Inflammatory macrophage (primary cell): ENCODE results near the gene TEX55.
"Not testable (repeated sequence)": the region's sequence is repeated elsewhere in the genome, so short reads cannot be mapped to it uniquely, and the experiment has no call there.

Experiments used
- DNase-seq, 2 donors: peaks; one replicate each; pipeline ENCODE4 v3.0.0-alpha.2; 2020 to 2022

Gene TEX55

GRCh38 chr3:119160815-119161214 lies 14.8 kb downstream of the TEX55 start:
- no peak for DNase-seq

DNA sequence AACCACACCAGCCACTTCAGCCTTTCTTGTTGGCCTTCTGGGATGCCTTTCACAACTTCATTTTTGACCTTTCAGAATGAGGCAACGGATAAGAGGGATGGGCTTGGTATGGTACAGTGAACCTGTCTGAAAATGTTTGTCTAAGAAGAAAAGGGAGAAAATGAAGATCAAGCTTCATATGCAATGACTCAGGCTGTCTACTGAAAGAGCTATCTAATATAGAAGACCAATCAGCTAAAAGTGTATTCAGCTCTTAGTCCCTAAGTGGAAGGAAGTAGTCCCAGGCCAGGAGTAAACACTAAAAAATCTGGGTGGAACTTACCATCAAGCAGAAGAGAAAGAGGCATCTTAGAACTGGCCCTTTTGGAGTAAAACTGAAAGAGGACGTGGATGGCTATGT lies 15.3 kb downstream of the TEX55 start:
- no peak for DNase-seq

GRCh38 chr3:119164745-119165144 lies 18.8 kb downstream of the TEX55 start:
- DNase-seq: not testable (repeated sequence)

DNA sequence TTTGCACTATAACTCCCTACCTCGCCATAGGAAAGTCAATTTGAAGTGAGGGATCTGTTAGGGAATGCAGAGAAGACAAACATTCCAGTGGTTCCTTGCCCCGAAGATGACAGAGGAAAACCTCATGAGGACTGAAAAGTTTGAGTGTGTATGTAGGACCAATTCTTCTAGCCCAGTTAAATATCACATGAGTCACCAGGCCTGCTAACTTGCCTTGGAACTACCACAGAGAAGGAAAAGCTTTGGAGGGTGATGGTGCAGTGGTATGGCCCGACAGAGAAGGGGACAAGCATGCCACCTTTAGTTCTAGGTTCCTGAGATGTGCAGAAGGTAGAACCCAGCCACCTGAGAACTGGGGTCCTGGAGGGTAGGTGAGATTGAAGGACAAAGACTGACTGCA lies 24.9 kb downstream of the TEX55 start:
- no peak for DNase-seq

- DNase-seq: no peak
Observed at GRCh38 chr3:119173325-119173724, 27.4 kb downstream of the TEX55 start, which contains the start of gene UPK1B. Gene UPK1B (plus strand): TSS chr3:119173598. CDS start chr3:119186742, 13,144 bp downstream.

DNA sequence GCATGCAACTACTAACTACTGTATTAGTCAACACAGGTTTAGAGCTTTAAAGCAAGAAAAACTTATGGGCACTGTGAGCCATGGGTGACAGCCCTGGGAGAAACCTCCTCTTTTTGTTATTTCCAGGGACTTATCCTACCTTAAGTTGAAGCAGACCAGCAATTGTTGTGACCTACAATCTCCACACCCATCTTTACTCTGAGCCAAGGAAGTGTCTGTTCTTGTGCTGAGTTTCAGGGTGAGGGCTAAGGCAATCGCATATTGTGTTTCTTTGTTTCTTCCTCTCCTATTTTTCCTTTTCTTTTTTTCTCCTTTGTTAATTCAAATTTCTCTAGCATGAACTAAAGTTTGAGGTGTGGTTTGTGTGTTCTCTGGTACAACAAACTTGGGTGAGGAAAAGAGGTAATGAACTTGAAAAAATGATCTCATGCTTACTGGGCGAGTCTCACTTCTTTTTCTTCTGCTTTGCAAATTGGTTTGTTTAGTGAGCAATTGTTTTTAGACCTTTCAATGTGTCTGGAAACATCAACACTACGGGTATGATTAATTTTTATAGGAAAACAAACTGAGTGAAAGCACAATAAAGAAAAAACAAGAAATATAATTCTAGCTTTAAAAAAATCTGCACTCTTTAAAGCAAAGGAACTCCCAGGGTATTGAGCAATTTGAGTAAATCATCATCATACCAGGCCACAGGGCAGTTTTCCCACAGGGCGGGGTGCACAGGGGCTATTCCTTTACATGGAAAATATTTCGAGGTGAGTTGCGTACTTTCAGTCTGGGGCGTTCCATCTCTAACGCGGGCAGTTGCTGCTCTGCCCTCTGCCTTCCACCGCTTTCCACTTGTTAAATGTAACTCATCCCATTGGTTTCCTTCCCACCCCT lies 30.1 kb downstream of the TEX55 start:
- DNase-seq: no peak

GRCh38 chr3:119176778-119177177 lies 30.8 kb downstream of the TEX55 start:
- no peak for DNase-seq

GRCh38 chr3:119177321-119177720 lies 31.4 kb downstream of the TEX55 start:
- DNase-seq: no peak

GRCh38 chr3:119181765-119182164 lies 35.8 kb downstream of the TEX55 start:
- DNase-seq: no peak

GRCh38 chr3:119184111-119184510 lies 38.1 kb downstream of the TEX55 start:
- DNase-seq: no peak

- DNase-seq: no peak
Observed at GRCh38 chr3:119184796-119185570, 39.0 kb downstream of the TEX55 start.

DNA sequence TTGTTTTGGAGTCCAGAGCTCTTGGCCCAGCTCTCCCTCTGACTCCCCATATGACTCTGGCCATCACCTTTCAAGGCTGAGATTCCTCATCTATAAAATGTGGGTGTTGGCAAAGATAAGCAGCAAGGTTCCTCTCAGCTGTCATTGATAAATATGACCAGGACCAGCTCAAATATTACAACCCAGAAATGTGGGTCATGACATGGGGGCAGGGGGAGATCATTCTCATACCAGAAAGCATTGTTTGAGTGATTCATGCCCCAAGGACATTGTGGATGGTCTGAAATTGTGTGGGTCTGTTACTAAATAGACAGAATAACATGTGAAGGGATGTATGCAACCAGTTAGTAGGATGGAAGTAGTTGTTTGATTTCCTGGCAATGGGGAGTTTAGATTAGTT lies 41.3 kb downstream of the TEX55 start:
- no peak for DNase-seq

- no peak for DNase-seq
Observed at GRCh38 chr3:119191800-119192199, 45.8 kb downstream of the TEX55 start.

DNA sequence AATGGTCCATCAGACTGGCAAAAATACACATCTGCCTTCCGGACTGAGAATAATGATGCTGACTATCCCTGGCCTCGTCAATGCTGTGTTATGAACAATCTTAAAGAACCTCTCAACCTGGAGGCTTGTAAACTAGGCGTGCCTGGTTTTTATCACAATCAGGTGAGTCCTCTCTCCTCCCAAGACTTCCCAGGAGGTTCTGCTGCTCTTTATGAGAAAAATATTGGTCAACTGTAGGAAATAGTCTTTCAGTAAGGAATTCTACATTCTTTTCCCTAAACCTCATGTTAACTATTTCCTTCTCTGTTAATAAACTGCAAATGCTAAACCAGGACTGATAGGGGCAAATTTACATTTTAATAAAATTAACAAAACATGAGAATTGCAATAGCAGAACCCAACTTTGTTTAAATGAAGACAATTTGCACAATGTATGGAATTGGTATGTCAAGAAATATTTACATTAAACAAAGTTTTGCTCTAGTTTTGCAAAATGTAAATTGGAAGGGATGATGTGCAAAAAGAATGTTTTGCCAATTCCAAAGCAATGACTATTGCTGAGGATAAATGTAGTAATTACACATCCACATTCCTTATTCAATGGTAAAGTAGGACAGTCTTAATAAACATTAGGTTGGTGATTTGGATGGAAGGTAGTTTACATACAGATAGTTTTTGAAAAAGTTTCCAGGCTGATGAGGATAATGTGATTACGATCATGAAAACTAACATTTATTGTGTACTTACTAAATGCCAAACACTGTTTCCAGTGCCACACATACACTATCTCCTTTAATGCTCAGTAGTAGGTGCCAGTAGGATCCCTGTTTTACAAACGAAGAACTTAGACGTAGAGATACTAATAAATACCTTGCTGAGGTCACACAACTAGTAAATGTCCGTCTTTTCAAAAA lies 48.5 kb downstream of the TEX55 start:
- no peak for DNase-seq

- DNase-seq: no peak
Observed at GRCh38 chr3:119195151-119195476, 49.1 kb downstream of the TEX55 start.

- DNase-seq: no peak
Observed at GRCh38 chr3:119195911-119196310, 49.9 kb downstream of the TEX55 start.
